ENCODE measurements around the gene SF3B5.

The SF3B5 gene

GRCh38 chr6:144123421-144123820, 28.0 kb upstream of the SF3B5 start:
- Histone ChIP-seq H3K36me3 (replicated peaks in 1 of 2; ENCODE audit: control insufficient read depth in 2 of 2, insufficient read depth in 2 of 2, low read length in 2 of 2) (no peaks in the 10 kb centered on the region), H2BK120ac (ENCODE audit: low read depth, low read length) (no peak overlapping the region), H2BK15ac (ENCODE audit: low read length) (no peak overlapping the region), H3K14ac (ENCODE audit: low read length) (no peak overlapping the region), H3K9ac (ENCODE audit: low read depth, low read length, poor library complexity) (no peak overlapping the region), H2BK12ac (ENCODE audit: low read length) (no peak overlapping the region), H3K4ac (ENCODE audit: low read length) (no peak overlapping the region), H4K91ac (ENCODE audit: low read depth, low read length, poor library complexity) (no peak overlapping the region), H3K4me2 (ENCODE audit: insufficient read depth, low read length, poor library complexity, severe bottlenecking) (no peak overlapping the region), H3K4me3 (ENCODE audit: low read length in 2 of 2) (no peak overlapping the region), H3K27ac (replicated peaks; ENCODE audit: low read length) (no peak overlapping the region), H3K9me3 (replicated peaks in 1 of 2; ENCODE audit: control insufficient read depth in 2 of 2, insufficient read depth in 1 of 2, low read depth in 1 of 2, low read length in 2 of 2) (no peaks in the 10 kb centered on the region), H3K79me1 (ENCODE audit: low read depth, low read length) (peaks cover 1% of the 10 kb centered on the region), H4K8ac (ENCODE audit: low read depth, low read length) (no peak overlapping the region), H3K27me3 (ENCODE audit: control insufficient read depth in 3 of 3, insufficient read depth in 3 of 3, low read depth in 1 of 3, low read length in 3 of 3) (peaks cover 0 to 4% (median 0%) of the 10 kb centered on the region in 3 experiments), H3K18ac (ENCODE audit: low read length) (no peak overlapping the region), H3K23ac (ENCODE audit: low read depth, low read length, poor library complexity) (no peak overlapping the region), H3K4me1 (ENCODE audit: control insufficient read depth in 2 of 2, insufficient read depth in 1 of 2, low read depth in 1 of 2, low read length in 2 of 2) (no peaks in the 10 kb centered on the region), H2AFZ (ENCODE audit: low read length) (no peak overlapping the region), H2AK5ac (ENCODE audit: low read depth, low read length) (no peak overlapping the region), H2BK5ac (ENCODE audit: low read length) (no peak overlapping the region)
- no peak for DNase-seq (ENCODE audit: low spot score)
- no CpG with 5 or more reads among the region's 2 CpGs for whole genome bisulfite sequencing, 2 donors (ENCODE audit: extremely low coverage in 2 of 2, insufficient read length in 2 of 2, insufficient replicate concordance in 1 of 2)

- Histone ChIP-seq H4K91ac (ENCODE audit: low read depth, low read length, poor library complexity) (no peak overlapping the region), H2BK5ac (ENCODE audit: low read length) (no peak overlapping the region), H3K9me3 (replicated peaks in 1 of 2; ENCODE audit: control insufficient read depth in 2 of 2, insufficient read depth in 1 of 2, low read depth in 1 of 2, low read length in 2 of 2) (no peaks in the 10 kb centered on the region), H3K4me3 (ENCODE audit: low read length in 2 of 2) (no peak overlapping the region), H3K18ac (ENCODE audit: low read length) (no peak overlapping the region), H2AFZ (ENCODE audit: low read length) (no peak overlapping the region), H3K36me3 (replicated peaks in 1 of 2; ENCODE audit: control insufficient read depth in 2 of 2, insufficient read depth in 2 of 2, low read length in 2 of 2) (no peaks in the 10 kb centered on the region), H3K23ac (ENCODE audit: low read depth, low read length, poor library complexity) (no peak overlapping the region), H3K9ac (ENCODE audit: low read depth, low read length, poor library complexity) (no peak overlapping the region), H2BK12ac (ENCODE audit: low read length) (no peak overlapping the region), H3K27me3 (ENCODE audit: control insufficient read depth in 3 of 3, insufficient read depth in 3 of 3, low read depth in 1 of 3, low read length in 3 of 3) (peaks cover 0 to 4% (median 0%) of the 10 kb centered on the region in 3 experiments), H3K4ac (ENCODE audit: low read length) (no peak overlapping the region), H3K79me1 (ENCODE audit: low read depth, low read length) (peaks cover 1% of the 10 kb centered on the region), H4K8ac (ENCODE audit: low read depth, low read length) (no peak overlapping the region), H2AK5ac (ENCODE audit: low read depth, low read length) (no peak overlapping the region), H3K27ac (replicated peaks; ENCODE audit: low read length) (no peak overlapping the region), H3K14ac (ENCODE audit: low read length) (no peak overlapping the region), H2BK15ac (ENCODE audit: low read length) (no peak overlapping the region), H3K4me2 (ENCODE audit: insufficient read depth, low read length, poor library complexity, severe bottlenecking) (no peak overlapping the region), H2BK120ac (ENCODE audit: low read depth, low read length) (no peak overlapping the region), H3K4me1 (ENCODE audit: control insufficient read depth in 2 of 2, insufficient read depth in 1 of 2, low read depth in 1 of 2, low read length in 2 of 2) (no peaks in the 10 kb centered on the region)
- no peak for DNase-seq (ENCODE audit: low spot score)
Observed at GRCh38 chr6:144122861-144123260, 27.5 kb upstream of the SF3B5 start.

- Histone ChIP-seq H2AK5ac (ENCODE audit: low read depth, low read length) (no peak overlapping the region), H2BK120ac (ENCODE audit: low read depth, low read length) (no peak overlapping the region), H3K18ac (ENCODE audit: low read length) (no peak overlapping the region), H3K9me3 (replicated peaks in 1 of 2; ENCODE audit: control insufficient read depth in 2 of 2, insufficient read depth in 1 of 2, low read depth in 1 of 2, low read length in 2 of 2) (no peaks in the 10 kb centered on the region), H3K79me1 (ENCODE audit: low read depth, low read length) (peaks cover 1% of the 10 kb centered on the region), H3K27me3 (ENCODE audit: control insufficient read depth in 3 of 3, insufficient read depth in 3 of 3, low read depth in 1 of 3, low read length in 3 of 3) (no peaks in the 10 kb centered on the region), H2BK5ac (ENCODE audit: low read length) (no peak overlapping the region), H3K4me2 (ENCODE audit: insufficient read depth, low read length, poor library complexity, severe bottlenecking) (no peak overlapping the region), H3K4me3 (ENCODE audit: low read length in 2 of 2) (no peak overlapping the region), H3K36me3 (replicated peaks in 1 of 2; ENCODE audit: control insufficient read depth in 2 of 2, insufficient read depth in 2 of 2, low read length in 2 of 2) (no peaks in the 10 kb centered on the region), H3K4ac (ENCODE audit: low read length) (no peak overlapping the region), H2AFZ (ENCODE audit: low read length) (no peak overlapping the region), H3K4me1 (ENCODE audit: control insufficient read depth in 2 of 2, insufficient read depth in 1 of 2, low read depth in 1 of 2, low read length in 2 of 2) (no peaks in the 10 kb centered on the region), H4K91ac (ENCODE audit: low read depth, low read length, poor library complexity) (no peak overlapping the region), H3K23ac (ENCODE audit: low read depth, low read length, poor library complexity) (no peak overlapping the region), H2BK12ac (ENCODE audit: low read length) (no peak overlapping the region), H3K27ac (replicated peaks; ENCODE audit: low read length) (no peak overlapping the region), H2BK15ac (ENCODE audit: low read length) (no peak overlapping the region), H4K8ac (ENCODE audit: low read depth, low read length) (no peak overlapping the region), H3K9ac (ENCODE audit: low read depth, low read length, poor library complexity) (no peak overlapping the region), H3K14ac (ENCODE audit: low read length) (no peak overlapping the region)
- WGBS, 2 donors (ENCODE audit: extremely low coverage in 2 of 2, insufficient read length in 2 of 2, insufficient replicate concordance in 1 of 2) = no CpG with 5 or more reads among the region's 5 CpGs
- no peak for DNase-seq (ENCODE audit: low spot score)
Observed at GRCh38 chr6:144119376-144119775, 24.0 kb upstream of the SF3B5 start.

GRCh38 chr6:144115219-144115618, 19.8 kb upstream of the SF3B5 start:
- H2BK5ac ChIP-seq (ENCODE audit: low read length) = no peak overlapping the region
- H3K23ac ChIP-seq (ENCODE audit: low read depth, low read length, poor library complexity) = no peak overlapping the region
- H3K79me1 ChIP-seq (ENCODE audit: low read depth, low read length) = no peaks in the 10 kb centered on the region
- no peak overlapping the region for H3K4me3 ChIP-seq (ENCODE audit: low read length in 2 of 2)
- H3K27me3 ChIP-seq (ENCODE audit: control insufficient read depth in 3 of 3, insufficient read depth in 3 of 3, low read depth in 1 of 3, low read length in 3 of 3) = no peaks in the 10 kb centered on the region
- H3K4ac ChIP-seq (ENCODE audit: low read length) = no peak overlapping the region
- no peak overlapping the region for H3K18ac ChIP-seq (ENCODE audit: low read length)
- no peaks in the 10 kb centered on the region for H3K36me3 ChIP-seq (replicated peaks in 1 of 2; ENCODE audit: control insufficient read depth in 2 of 2, insufficient read depth in 2 of 2, low read length in 2 of 2)
- no peak overlapping the region for H3K14ac ChIP-seq (ENCODE audit: low read length)
- no peak overlapping the region for H2BK120ac ChIP-seq (ENCODE audit: low read depth, low read length)
- no peak overlapping the region for H3K27ac ChIP-seq (replicated peaks; ENCODE audit: low read length)
- H2AK5ac ChIP-seq (ENCODE audit: low read depth, low read length) = no peak overlapping the region
- H2AFZ ChIP-seq (ENCODE audit: low read length) = no peak overlapping the region
- no peaks in the 10 kb centered on the region for H3K4me1 ChIP-seq (ENCODE audit: control insufficient read depth in 2 of 2, insufficient read depth in 1 of 2, low read depth in 1 of 2, low read length in 2 of 2)
- DNase-seq (ENCODE audit: low spot score) = no peak
- no peak overlapping the region for H4K91ac ChIP-seq (ENCODE audit: low read depth, low read length, poor library complexity)
- no peak overlapping the region for H2BK15ac ChIP-seq (ENCODE audit: low read length)
- H3K9ac ChIP-seq (ENCODE audit: low read depth, low read length, poor library complexity) = no peak overlapping the region
- no CpG with 5 or more reads among the region's 3 CpGs for WGBS, 2 donors (ENCODE audit: extremely low coverage in 2 of 2, insufficient read length in 2 of 2, insufficient replicate concordance in 1 of 2)
- no peak overlapping the region for H3K4me2 ChIP-seq (ENCODE audit: insufficient read depth, low read length, poor library complexity, severe bottlenecking)
- no peaks in the 10 kb centered on the region for H3K9me3 ChIP-seq (replicated peaks in 1 of 2; ENCODE audit: control insufficient read depth in 2 of 2, insufficient read depth in 1 of 2, low read depth in 1 of 2, low read length in 2 of 2)
- no peak overlapping the region for H2BK12ac ChIP-seq (ENCODE audit: low read length)
- H4K8ac ChIP-seq (ENCODE audit: low read depth, low read length) = no peak overlapping the region

Measured in neuronal stem cell (in vitro differentiated cells).